PFSK-1 (cell line): Measurements from ENCODE around the gene TMOD4.

Experiments used
- FOXP2 ChIP-seq: optimal IDR thresholded peaks from 2 replicates; pipeline ENCODE3; 2011; ENCODE audit warnings: borderline replicate concordance, control low read depth, inconsistent platforms; ENCODE audit not compliant: insufficient read depth; ENCODE audit errors: extremely low read length, extremely low read depth
- POLR2AphosphoS5 ChIP-seq: IDR thresholded peaks from 2 replicates; pipeline ENCODE4 v1.6.1; 2012; ENCODE audit warnings: low read depth, mild to moderate bottlenecking, control low read depth, low read length, moderate library complexity
- REST ChIP-seq, 2 experiments: IDR thresholded peaks; 2 replicates each; pipeline versions ENCODE4 v1.6.1 to v1.8.0; 2011 to 2012; ENCODE audit warnings: low read depth in 2 of 2, low read length in 2 of 2, control low read depth in 1 of 2, inconsistent platforms in 1 of 2, mild to moderate bottlenecking in 1 of 2, moderate library complexity in 1 of 2; ENCODE audit not compliant: insufficient read depth in 1 of 2
- SIN3A ChIP-seq: IDR thresholded peaks from 2 replicates; pipeline ENCODE4 v1.6.1; 2012; ENCODE audit warnings: mild to moderate bottlenecking, low read length, moderate library complexity, borderline replicate concordance; ENCODE audit not compliant: insufficient read depth
- TAF1 ChIP-seq: IDR thresholded peaks from 2 replicates; pipeline ENCODE4 v1.6.1; 2012; ENCODE audit warnings: low read length, control low read depth, borderline replicate concordance; ENCODE audit not compliant: insufficient read depth

Gene TMOD4

GRCh38 chr1:151124763-151125403 lies 50.9 kb downstream of the TMOD4 start:
- TF ChIP-seq REST (IDR thresholded peaks at IDR 0.05; ENCODE audit: insufficient read depth in 1 of 2, low read depth in 2 of 2, low read length in 2 of 2) (no peak), SIN3A (no peak), FOXP2 (no peak), TAF1 (no peak), POLR2AphosphoS5 (no peak)
